GM21723 (cell line): Measurements from ENCODE around the gene SLC39A7.

ENCODE experiments used
- ATAC-seq: cut with Tn5 transposase; IDR thresholded peaks from one replicate; pipeline ENCODE4 v1.9.1; 2021; ENCODE audit warnings: mild to moderate bottlenecking, moderate library complexity; ENCODE audit not compliant: unreplicated experiment

Gene SLC39A7

DNA sequence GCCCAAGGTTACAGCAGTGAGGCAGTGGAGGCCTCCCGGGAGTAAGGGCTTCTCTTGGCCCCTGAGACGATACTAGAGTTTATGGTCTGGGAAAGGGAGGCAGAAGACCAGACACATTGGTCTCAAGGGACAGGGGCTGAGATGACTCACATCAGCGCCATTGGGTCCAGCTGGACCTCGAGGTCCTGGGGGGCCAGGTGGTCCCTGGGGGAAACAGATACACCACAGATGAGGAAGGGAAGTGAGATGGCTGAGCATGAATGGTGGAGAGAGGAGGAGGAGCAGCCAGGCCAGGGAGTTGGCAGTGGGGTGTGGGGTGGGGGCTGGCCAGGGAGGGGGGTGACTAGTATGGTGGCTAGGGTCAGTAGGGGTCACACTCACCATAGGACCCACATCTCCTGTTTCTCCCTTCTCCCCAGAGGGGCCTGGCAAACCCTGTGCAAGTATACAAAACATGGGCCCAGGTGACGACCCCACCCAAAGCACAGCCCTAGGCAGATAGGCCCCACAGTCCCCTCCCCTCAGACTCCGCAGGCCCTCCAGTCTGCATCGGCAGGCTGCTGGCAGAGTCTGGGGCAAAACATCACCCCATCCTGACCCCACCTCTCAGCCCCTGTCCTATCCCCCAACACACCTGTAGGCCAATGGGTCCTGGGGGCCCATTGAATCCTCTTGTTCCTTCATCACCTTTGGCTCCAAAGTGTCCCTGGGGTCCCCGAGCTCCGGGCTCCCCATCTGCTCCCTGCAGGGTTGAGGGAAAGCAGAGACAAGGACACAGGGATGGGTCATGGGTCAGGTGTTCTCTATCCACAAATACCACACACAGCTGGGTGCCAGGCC, 30.3 kb upstream of the SLC39A7 start:
- ATAC-seq: no peak

DNA sequence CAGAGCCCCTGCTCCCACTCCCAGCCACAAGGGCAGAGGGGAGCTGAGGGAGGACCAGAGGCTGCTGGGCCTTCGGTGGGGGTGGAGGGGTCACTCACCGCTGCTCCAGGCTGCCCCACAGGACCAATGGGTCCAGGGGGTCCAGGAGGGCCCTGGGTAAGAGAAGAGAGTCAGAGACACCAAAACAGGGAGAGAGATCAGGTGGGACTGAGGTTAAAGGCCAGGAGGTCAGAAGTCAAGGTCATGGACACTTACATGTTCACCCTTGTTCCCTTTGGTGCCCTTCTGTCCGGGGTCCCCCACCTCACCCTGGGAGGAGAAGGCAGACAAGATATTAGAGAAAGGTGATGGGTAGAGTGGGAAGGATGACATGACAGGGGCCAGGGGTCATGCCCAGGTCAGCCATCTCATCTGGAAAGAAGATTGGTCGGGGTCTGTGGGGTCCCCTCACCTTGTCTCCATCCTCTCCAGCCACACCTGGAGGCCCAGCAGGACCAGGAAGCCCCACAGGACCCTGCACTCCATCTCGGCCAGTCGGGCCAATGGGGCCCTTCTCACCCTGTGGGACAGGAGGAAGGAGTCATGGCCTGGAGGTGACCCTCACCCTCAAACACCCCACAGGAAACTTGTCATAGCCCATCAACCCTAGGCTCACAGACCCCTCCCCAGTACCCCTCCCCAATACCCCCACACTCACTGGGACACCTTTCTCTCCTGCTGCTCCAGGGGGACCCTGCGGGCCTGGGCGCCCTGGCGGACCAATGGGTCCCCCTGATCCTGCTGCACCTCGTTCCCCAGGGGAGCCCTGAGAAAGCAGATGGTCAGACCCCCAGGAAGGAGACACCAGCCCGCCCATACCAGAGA, 29.4 kb upstream of the SLC39A7 start:
- ATAC-seq: no peak

DNA sequence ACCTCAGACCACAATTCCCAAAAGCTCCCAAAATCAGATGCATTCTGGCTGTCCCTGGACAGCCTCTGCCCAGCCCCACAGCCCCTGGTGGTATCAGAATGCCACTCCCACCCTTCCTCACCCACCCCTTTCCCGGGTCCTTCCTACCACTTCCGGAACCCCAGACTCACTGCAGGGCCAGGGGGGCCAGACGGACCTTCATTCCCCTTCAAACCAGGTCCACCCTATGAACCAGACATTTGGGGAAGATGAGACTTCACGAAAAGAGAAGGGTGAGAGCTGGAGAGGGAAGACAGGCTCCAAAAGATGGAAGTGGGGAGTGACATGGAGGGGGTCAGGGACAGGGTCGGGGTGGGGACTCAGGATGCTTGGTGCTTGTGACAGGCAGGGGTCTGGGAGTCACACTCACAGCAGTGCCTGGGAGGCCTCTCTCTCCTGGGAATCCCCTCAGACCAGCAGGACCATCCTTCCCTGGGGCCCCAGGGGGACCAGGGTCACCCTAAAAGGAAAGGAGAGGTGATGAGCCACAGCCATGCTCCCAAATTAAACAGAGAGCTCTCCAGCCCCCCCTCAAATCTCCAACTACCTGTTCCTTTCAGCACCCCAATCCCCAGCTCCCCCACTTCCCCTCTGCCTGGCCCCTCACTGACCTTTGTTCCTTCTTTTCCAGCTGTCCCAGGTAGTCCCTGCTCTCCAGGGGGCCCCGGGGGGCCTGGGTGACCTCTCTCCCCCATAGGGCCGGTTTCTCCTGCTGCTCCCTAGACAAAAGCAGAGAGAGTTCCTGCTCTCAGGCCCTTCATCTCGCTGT, 28.6 kb upstream of the SLC39A7 start:
- ATAC-seq: no peak

DNA sequence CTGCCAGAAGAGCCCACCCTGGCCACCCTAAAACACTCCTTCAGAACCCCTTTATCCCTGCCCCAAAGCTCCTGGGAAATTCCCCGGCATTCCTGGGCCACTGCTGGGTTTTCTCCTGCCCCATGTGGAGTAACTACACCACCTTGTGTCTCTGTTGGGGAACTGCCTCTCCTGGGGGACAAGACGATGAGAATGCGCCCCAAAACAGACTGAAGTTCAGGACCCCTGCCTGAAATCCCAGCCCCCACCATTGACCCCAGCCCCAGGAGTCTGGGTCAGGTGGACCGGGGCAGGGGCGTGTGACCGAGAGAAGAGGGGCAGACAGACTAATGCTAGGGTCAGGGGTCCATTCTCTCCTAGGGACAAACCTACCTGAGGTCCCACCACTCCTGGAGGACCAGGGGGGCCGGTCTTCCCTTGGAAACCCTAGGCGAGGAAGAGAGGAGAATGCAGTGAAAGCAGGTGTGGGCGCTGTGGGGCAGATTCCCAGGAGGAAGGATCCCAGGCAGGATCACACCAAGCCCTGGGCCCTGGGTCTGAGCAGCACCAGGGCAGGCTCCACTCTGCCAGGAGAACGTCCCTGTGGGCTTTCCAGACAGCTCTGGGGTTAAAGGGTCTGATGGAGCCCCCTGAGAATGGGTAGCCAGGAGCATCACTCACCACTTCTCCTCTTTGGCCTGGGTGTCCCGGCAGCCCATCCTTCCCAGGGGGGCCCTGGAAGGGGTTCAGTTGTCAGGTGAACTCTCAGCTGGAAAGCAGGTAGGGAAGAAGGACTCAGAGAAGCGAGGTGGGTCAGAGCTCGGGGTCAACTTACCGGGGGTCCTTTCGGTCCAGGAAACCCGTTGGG, 27.8 kb upstream of the SLC39A7 start:
- ATAC-seq: no peak

DNA sequence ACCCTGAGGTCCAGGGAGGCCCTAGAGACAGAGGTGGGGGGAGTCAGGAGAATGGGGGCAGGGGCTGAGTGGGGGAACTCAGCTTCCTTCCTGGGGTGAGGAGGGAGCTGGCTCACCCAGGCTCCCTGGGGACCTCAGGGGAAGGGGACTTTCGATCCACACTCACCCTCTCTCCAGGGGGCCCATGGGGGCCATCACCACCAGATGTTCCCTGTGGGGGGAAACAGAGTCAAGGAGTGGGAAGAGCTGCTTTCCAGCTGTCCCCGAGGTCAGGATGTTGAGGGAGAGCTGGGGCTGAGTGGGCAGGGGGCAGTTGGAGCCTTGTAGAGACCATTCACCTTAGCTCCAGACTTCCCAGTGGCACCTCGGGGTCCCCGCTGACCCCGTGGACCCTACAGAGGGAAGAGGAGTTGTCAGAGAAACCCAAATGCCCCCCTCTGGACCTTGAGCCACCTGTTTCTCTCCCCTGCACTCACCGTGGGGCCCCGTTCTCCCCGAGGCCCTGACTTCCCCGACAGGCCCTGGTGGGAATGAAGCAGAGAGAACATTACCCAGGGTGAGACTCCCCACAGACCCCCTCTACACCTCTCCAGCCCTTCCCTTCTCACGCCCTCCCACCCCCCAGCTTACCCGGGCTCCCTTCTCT, 27.0 kb upstream of the SLC39A7 start:
- no peak for ATAC-seq

DNA sequence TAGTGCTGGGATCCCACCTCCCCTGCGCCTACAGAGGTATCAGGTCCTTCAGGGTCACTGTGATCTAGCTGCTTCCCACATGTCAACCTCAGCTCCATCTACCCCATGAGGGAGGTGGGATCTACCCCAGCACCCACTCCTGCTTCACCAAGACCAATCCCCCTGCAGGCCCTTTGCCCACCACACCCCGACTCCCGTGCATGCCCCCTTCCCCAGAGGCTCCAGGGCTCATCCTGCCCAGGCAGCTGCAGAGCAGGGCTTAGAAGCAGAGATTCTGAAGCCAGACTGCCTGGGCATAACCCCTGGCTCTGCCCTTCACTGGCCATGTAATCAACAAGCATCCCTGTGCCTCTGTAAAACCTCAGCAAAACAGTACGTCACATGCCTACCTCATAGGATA, 25.9 kb upstream of the SLC39A7 start:
- no peak for ATAC-seq

DNA sequence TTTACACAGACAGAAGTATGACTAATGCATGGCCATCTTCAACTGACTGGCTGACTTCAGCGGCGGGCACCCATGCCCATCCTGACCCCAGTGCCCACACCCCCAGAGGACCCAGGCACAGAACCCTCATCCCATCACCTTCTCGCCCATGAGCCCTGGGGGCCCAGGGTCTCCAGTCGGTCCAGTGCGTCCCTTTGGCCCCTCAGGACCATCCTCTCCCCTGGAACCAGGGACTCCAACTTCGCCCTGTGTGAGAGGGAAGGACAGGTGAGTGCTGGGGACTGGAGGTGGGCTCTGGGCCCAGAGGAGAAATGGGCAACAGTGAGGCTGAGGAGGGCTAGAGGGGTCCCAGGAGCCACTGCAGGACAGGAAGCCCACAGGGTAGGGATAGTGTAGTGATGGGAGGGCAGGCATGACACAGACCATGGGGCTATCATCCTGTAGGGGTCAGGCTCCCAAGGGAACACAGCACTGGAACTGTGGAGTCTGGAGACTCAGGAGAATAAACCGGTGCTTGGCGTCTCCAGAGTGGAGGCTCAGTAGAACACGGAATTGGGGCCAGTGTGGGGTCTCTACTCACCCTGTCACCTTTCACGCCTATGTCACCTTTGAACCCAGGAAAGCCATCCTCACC, 25.1 kb upstream of the SLC39A7 start:
- ATAC-seq: no peak

DNA sequence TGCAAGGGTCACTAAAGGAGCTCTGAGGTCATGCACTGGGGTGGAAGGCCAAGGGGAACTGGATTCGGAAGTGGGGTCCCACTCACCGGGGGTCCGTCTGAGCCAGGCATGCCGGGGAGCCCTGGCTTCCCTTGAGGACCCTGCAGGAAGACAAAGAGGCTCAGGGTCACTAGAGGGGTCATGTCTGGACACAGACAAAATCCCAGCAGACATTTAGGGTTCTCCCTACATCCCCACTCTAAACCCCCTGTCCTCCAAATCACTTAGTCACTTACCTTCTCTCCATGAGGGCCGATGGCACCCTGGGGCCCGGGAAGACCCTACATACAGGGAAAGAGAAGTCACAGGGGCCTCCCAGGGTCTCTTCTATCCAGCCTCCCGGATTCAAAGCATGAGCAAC, 23.8 kb upstream of the SLC39A7 start:
- no peak for ATAC-seq

DNA sequence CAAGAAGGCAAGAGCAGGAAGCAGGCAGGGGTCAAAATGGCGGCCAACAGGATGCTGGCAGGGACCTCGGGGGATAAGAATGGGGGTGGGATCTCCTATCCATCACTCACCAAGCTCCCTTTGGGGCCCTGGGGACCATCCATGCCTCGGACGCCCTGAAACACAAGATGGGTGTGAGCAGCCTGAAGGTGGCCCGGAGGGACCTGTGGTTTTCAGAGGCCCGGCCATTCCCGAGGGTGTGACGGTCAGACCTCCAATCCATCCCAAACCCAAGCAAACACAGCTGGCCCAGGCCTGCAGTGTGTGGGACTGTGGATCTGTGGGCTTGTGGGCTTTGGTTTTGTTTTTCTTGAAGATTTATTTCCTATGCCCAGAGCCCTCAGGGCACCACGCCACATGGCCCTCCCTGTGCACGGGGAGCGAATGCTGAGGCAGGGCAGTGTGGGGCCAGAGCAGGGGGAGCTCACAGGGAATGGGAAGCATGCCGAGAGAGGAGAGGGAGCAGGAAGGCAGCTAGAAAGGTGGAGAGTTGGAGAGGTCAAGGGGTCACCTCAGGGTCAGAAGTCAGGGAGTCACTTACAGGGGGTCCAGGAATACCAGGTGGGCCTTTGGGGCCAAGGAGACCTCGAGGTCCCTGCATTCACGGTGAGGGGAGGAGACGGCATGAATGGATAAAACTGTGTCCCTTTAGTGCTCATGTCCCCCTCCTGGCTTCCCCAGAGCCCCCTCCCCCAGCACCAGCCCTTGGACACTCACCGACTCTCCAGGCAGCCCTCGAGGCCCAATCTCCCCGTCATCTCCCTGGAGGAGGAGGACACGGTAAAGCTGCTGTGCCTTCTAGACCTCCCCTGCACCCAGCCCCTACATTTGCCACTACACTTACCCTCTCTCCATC, 22.9 kb upstream of the SLC39A7 start:
- no peak for ATAC-seq

DNA sequence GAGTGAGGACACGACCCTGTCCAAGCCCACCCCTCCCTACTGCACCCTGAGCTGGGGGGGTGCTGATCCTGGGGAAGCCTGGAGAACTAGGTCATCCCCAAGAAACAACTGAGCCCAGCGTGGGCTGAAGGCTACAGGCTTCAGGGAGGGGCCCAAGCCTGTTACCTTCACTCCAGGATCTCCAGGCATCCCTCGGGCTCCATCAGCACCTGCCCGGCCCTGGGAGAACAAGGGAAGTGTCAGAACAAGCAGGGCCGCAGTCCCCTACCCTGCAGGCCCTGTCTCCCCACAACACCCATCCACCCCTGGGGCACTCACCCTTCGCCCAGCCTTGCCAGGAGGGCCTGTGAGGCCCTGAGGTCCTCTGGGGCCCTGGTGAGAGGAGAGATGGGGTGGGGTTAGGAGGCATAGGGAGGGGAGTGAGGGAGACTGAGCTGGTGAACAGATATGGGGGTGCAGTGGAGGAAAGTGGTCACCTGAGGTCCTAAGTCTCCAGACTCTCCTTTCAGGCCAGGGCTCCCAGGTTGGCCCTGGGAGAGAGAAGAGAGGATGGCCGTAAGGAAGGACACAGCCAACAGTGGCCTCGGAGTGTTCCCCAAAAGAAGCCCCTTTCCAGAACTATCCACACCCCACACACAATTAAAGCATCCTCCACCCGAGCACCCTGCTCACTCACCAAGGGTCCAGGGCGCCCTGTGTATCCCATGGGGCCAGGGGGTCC, 21.8 kb upstream of the SLC39A7 start:
- no peak for ATAC-seq

DNA sequence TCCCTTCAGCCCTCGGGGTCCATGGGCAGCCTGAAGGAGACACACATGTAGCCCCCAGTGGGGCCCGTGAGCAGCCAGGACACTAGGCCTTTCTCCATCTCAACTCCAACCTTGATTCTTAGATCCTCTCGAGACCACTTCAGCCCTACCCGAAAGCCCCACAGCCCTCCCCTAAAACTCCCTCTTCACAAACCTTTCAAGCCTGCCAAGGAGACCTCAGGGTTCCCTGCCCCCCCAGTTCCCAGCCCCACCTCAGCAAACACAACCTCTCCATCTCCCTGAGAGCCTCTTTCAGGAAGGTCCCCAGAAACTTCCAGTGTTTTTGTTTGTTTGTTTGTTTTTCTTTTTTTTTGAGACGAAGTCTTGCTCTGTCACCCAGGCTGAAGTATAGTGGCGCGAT, 19.5 kb upstream of the SLC39A7 start:
- ATAC-seq: no peak

DNA sequence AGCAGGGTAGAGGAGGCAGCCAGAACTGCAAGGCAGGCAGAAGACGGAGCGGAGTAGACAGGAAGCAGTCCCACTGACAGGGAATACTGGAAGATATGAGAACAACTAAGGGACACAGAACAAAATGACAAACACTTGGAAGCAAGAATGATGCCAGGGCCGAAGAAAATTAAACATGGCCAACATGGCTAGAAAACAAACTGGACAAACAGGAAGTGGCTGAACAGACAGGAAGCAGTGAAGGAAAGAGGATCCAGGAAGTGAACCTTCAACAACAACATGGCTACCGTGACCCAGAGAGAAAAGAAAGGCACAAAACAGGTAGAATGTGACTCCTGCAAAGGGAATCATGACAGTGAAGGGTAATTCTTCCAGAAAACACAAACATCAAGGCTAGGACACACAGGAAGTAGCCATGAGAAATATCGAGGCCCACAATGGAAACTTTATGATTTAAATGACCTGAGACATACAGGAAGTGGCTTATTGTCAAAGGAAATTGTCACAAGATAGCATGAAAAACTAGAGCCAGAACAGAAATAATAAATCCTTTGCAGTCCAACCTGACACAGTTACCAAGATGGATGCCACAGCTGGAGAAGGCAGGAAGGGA, 17.5 kb upstream of the SLC39A7 start:
- no peak for ATAC-seq

DNA sequence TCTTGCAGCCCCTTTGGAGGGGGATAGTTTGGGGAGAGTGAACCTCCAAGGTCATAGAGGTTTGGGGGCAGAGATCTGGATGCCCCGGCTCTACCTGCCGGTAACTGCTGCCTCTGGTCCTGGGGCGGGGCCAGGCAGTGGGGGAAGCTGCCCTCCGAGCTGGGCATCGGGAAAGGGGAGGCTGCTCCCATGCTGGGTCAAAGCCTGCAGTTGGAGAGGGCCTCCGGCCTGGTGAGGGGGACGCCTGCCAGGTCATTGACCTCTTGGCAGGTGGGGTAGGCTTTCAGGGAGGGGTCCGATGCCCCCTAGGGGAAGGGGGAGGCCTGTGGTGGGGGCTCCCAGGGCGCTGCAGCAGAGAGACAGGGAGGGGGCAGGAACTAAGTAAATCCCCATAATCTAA, 15.5 kb upstream of the SLC39A7 start:
- ATAC-seq: no peak

DNA sequence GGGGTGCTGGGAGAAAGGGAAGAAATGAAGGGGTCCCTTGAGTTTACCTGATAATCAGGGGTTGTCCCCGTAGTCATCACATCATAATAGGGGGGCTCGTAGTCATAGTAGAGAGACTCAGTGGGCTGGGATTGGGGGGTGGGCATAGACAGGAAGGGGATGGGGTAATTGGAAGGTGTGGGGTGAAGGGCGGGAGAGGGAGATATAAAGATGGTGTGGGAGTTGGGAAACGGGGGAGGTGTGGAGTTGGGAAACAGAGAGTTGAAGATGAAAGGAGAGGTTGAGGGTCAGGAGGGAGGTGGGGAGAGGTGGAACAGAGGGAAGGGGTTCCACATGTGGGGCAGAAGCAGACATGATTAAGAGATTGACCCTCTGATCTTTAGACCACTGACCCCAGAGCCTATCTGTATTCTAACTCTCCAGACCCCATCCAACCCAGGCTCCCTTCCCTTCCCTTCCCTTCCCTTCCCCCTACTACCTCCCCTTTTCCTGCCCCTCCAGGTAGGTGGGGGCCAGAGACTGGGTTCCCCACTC, 14.9 kb upstream of the SLC39A7 start:
- ATAC-seq: no peak

DNA sequence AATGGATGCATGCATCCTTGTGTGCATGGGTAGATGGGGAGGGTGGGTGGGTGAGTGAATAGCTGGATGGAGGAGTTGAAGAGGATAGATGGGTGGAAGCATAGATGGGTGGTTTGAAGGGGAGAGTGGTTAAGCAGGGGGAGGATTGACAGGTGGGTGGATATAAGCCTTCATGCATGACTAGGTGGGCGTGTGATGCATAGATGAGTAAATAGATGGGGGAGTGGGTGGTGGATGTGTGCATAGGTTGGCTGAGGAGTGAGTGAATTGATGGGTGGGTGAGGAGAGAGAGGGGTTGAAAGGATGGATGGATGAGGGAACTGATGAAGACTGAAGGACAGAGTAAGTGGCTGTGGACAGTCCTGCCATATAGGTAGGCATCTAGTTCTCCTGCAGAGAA, 12.9 kb upstream of the SLC39A7 start:
- ATAC-seq: no peak

DNA sequence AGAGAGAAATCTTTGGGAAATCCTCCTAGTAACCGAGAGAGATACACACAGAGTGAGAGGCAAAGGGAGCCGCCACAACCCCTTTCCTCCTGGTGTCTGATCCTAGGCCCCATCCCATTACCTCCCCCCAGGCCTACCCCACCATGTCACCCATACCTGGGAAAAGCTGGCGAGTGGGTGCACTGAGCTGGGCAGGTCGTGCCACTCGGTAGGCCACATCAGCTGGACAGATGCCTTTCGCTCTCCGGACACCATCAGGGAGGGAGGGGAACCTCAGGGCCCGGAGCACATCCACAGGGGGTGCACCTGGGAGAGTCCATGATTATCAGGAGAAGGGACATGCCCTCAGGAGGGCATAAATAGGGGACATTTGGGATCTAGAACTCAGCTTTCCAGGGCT, 11.5 kb upstream of the SLC39A7 start:
- no peak for ATAC-seq
